Keratinocyte (primary cell): ENCODE results near the gene UBAP1. TPM values are rescaled to one million over a fixed set of nuclear protein-coding genes. Genes with fewer than 3 reads are reported as not detected.
A peak's percentile ranks its signal among the peaks of the same experiment; 100 is the strongest.

ENCODE experiments used
- DNase-seq: peaks from one replicate; pipeline ENCODE4 v3.0.0-alpha.2; 2011; ENCODE audit warnings: low read depth, missing footprints, low spot score
- FAIRE-seq: peaks from 2 replicates; lab custom pipeline; 2011; peaks lifted over from hg19 to GRCh38; lab: Jason Lieb, UNC
- H2AFZ ChIP-seq: 2 replicates; pipeline ENCODE4 v1.6.0; 2012; ENCODE audit warnings: low read length, control low read depth, inconsistent platforms; ENCODE audit not compliant: control insufficient read depth
- H3K27ac ChIP-seq: 2 replicates; pipeline ENCODE4 v1.5.1; 2011; ENCODE audit warnings: low read length; ENCODE audit not compliant: control insufficient read depth, insufficient read depth
- H3K27me3 ChIP-seq: 3 replicates; pipeline ENCODE4 v1.6.0; 2011; ENCODE audit warnings: low read length; ENCODE audit not compliant: control insufficient read depth, insufficient read depth; ENCODE audit errors: extremely low read depth
- H3K36me3 ChIP-seq, 2 experiments: 2 replicates in 1 of 2; 3 replicates in 1 of 2; pipeline ENCODE4 v1.5.1; 2011; ENCODE audit warnings: low read length in 2 of 2, mild to moderate bottlenecking in 1 of 2; ENCODE audit not compliant: control insufficient read depth in 2 of 2, insufficient read depth in 2 of 2; ENCODE audit errors: extremely low read depth in 1 of 2
- H3K4me1 ChIP-seq: 3 replicates; pipeline ENCODE4 v1.5.1; 2011; ENCODE audit warnings: low read length; ENCODE audit not compliant: control insufficient read depth, insufficient read depth; ENCODE audit errors: extremely low read depth
- H3K4me2 ChIP-seq: 3 replicates; pipeline ENCODE4 v1.6.0; 2011; ENCODE audit warnings: low read depth, low read length; ENCODE audit not compliant: control insufficient read depth, insufficient read depth; ENCODE audit errors: extremely low read depth
- H3K4me3 ChIP-seq, 3 experiments: fragments of 200-600 bp in 1 of 3; sonication (generic) in 1 of 3; 2 replicates in 2 of 3; 3 replicates in 1 of 3; pipeline ENCODE4 v1.5.1; 2011 to 2016; ENCODE audit warnings: low read length in 3 of 3, mild to moderate bottlenecking in 3 of 3, control low read depth in 2 of 3, inconsistent platforms in 1 of 3, low read depth in 1 of 3, mixed read lengths in 1 of 3, mixed run types in 1 of 3, moderate library complexity in 1 of 3; ENCODE audit not compliant: control insufficient read depth in 2 of 3, insufficient read depth in 2 of 3; ENCODE audit errors: extremely low read depth in 1 of 3
- H3K79me2 ChIP-seq: 2 replicates; pipeline ENCODE4 v1.6.0; 2012; ENCODE audit warnings: low read length; ENCODE audit not compliant: control insufficient read depth, insufficient read depth
- H3K9ac ChIP-seq: 3 replicates; pipeline ENCODE4 v1.6.0; 2011; ENCODE audit warnings: low read length; ENCODE audit not compliant: control insufficient read depth, insufficient read depth; ENCODE audit errors: extremely low read depth
- H3K9me1 ChIP-seq: 3 replicates; pipeline ENCODE4 v1.6.0; 2011; ENCODE audit warnings: low read length; ENCODE audit not compliant: control insufficient read depth, insufficient read depth; ENCODE audit errors: extremely low read depth
- H3K9me3 ChIP-seq: 2 replicates; pipeline ENCODE4 v1.5.1; 2012; ENCODE audit warnings: low read depth, low read length; ENCODE audit not compliant: control insufficient read depth
- H4K20me1 ChIP-seq: 3 replicates; pipeline ENCODE4 v1.6.0; 2011; ENCODE audit warnings: low read length; ENCODE audit not compliant: control insufficient read depth, insufficient read depth; ENCODE audit errors: extremely low read depth
- EZH2 ChIP-seq: IDR thresholded peaks from one replicate; pipeline ENCODE4 v1.6.1; 2012; ENCODE audit warnings: inconsistent platforms, mild to moderate bottlenecking, low read length, moderate library complexity
- dilution Hi-C: fragments of 300-500 bp; cut with MboI; formaldehyde crosslinking; loops from one replicate; pipeline ENCODE4 v1.7.0; 2020; ENCODE audit warnings: low sequenced_read_pairs; ENCODE audit not compliant: extremely low pct_ligation_motif_present
- polyA plus RNA-seq, 5 experiments: library from polyadenylated mRNA; depleted of rRNA in 3 of 5; stranded (reverse) in 3 of 5; stranded (forward) in 1 of 5; unstranded in 1 of 5; fragments of >200 nt; gene quantifications; 1 replicate in 1 of 5; 2 replicates in 3 of 5; 3 replicates in 1 of 5; pipeline versions ENCODE4 v1.2.1 to v1.2.3, GENCODE V29; 2011 to 2012; ENCODE audit warnings: missing spikeins in 2 of 5, low read depth in 1 of 5, low replicate concordance in 1 of 5
- TF ChIP-seq, protein P1 (sequence below), 3 experiments: IDR thresholded peaks in 1 of 3; conservative IDR thresholded peaks in 1 of 3; optimal IDR thresholded peaks in 1 of 3; 2 replicates in 2 of 3; 3 replicates in 1 of 3; pipeline versions ENCODE3 to v1.5.1; 2011; ENCODE audit warnings: low read length in 3 of 3, mild to moderate bottlenecking in 3 of 3, moderate library complexity in 2 of 3, control low read depth in 1 of 3, inconsistent platforms in 1 of 3; ENCODE audit not compliant: insufficient read depth in 2 of 3; ENCODE audit errors: extremely low read depth in 1 of 3

Gene UBAP1
- polyA plus RNA-seq, 1 donor (not counting 4 experiments of a cell fraction or from before 2014, with no cell fraction given), result 81.8 TPM

DNA sequence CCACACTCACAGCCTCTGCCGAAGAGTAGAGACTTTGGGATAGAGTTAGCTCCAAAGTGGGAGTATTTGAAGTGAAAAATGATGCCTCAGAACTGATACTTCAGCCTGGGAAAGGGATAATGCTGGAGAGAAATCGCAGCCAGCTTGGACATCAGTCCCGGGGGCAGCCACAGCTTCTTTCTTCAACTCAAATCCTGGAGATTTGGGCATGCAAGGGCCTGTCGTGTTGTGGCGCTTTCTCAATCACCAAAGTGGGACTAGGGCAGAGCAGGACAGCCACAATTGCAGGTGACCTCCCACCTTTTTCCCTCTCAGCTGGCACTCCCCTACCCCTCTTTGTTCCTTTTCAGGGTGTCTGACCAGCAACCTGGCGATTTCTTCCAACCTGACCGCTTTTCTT, 70.4 kb downstream of the UBAP1 start:
- H3K9me1 ChIP-seq, result peaks cover 8% of the 10 kb centered on the region
- no peak overlapping the region for H3K27ac ChIP-seq
- dilution Hi-C loops, result no loop called here
- no peak overlapping the region for H2AFZ ChIP-seq
- no peaks in the 10 kb centered on the region for H3K27me3 ChIP-seq
- TF ChIP-seq EZH2, result no peak
- TF ChIP-seq, protein P1, sequence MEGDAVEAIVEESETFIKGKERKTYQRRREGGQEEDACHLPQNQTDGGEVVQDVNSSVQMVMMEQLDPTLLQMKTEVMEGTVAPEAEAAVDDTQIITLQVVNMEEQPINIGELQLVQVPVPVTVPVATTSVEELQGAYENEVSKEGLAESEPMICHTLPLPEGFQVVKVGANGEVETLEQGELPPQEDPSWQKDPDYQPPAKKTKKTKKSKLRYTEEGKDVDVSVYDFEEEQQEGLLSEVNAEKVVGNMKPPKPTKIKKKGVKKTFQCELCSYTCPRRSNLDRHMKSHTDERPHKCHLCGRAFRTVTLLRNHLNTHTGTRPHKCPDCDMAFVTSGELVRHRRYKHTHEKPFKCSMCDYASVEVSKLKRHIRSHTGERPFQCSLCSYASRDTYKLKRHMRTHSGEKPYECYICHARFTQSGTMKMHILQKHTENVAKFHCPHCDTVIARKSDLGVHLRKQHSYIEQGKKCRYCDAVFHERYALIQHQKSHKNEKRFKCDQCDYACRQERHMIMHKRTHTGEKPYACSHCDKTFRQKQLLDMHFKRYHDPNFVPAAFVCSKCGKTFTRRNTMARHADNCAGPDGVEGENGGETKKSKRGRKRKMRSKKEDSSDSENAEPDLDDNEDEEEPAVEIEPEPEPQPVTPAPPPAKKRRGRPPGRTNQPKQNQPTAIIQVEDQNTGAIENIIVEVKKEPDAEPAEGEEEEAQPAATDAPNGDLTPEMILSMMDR (optimal IDR thresholded peaks at IDR 0.05 in 1 of 3, IDR thresholded peaks at IDR 0.05 in 1 of 3, conservative IDR thresholded peaks at IDR 0.05 in 1 of 3; ENCODE audit: extremely low read depth in 1 of 3, insufficient read depth in 2 of 3, low read length in 3 of 3), result no peak
- peaks cover 26 to 44% of the 10 kb centered on the region in 2 experiments for H3K36me3 ChIP-seq
- peaks cover 26% of the 10 kb centered on the region for H3K79me2 ChIP-seq
- no peak overlapping the region for H3K4me2 ChIP-seq
- peaks cover 60% of the 10 kb centered on the region for H3K4me1 ChIP-seq
- H3K9ac ChIP-seq, result no peak overlapping the region
- no peak overlapping the region for H3K4me3 ChIP-seq
- H4K20me1 ChIP-seq, result peaks cover 3% of the 10 kb centered on the region
- DNase-seq (no peak), FAIRE-seq (no peak)
- H3K9me3 ChIP-seq, result no peaks in the 10 kb centered on the region

DNA sequence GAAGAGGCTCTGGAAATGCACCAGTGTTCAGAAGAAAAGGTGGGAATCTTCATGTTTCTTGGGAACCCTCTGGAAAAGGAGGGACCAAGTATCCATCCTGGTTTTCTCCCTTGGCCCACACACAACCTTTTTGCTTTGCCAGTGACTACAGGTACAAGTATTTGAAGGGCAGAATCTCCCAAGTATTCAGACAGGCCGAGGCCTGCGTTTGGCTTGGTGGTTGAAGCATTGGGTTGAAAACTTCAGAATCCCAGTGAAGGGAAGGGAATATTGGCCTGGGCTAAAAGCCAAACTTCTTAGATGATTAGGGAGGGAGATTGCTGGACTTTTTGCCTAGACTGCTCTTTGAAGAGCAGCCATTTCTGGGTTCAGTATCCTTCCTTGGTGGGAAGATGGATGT, 71.9 kb downstream of the UBAP1 start:
- peaks cover 26% of the 10 kb centered on the region for H3K79me2 ChIP-seq
- dilution Hi-C loops, result no loop called here
- peaks cover 26 to 51% of the 10 kb centered on the region in 2 experiments for H3K36me3 ChIP-seq
- peaks cover 10% of the 10 kb centered on the region for H3K9me1 ChIP-seq
- no peak for DNase-seq
- H3K4me2 ChIP-seq, result peak overlapping the region; percentile 54
- H3K4me3 ChIP-seq, result no peak overlapping the region
- H3K27ac ChIP-seq, result peak overlapping the region; percentile 56
- no peaks in the 10 kb centered on the region for H3K27me3 ChIP-seq
- no peaks in the 10 kb centered on the region for H3K9me3 ChIP-seq
- H2AFZ ChIP-seq, result no peak overlapping the region
- peak overlapping the region; percentile 24 for H3K9ac ChIP-seq
- H3K4me1 ChIP-seq, result peaks cover 74% of the 10 kb centered on the region
- H4K20me1 ChIP-seq, result peaks cover 3% of the 10 kb centered on the region
- TF ChIP-seq, protein P1 (optimal IDR thresholded peaks at IDR 0.05 in 1 of 3, IDR thresholded peaks at IDR 0.05 in 1 of 3, conservative IDR thresholded peaks at IDR 0.05 in 1 of 3; ENCODE audit: extremely low read depth in 1 of 3, insufficient read depth in 2 of 3, low read length in 3 of 3), result no peak
- TF ChIP-seq EZH2, result no peak
- peak; percentile 94 for FAIRE-seq
